H9 (cell line): Measurements from ENCODE around the gene IFITM1. TPM values are rescaled to one million over a fixed set of nuclear protein-coding genes. Genes with fewer than 3 reads are reported as not detected.
A peak's percentile ranks its signal among the peaks of the same experiment; 100 is the strongest.

Experiments
- DNase-seq: peaks from one replicate; pipeline ENCODE4 v3.0.0-alpha.2; 2017
- H2AFZ ChIP-seq: one replicate; pipeline ENCODE4 v1.6.1; 2013; ENCODE audit warnings: mild to moderate bottlenecking, low read length, control low read depth, moderate library complexity
- H2AK5ac ChIP-seq: 2 replicates; pipeline ENCODE4 v1.6.1; 2013; ENCODE audit warnings: low read length, control low read depth, mixed read lengths; ENCODE audit not compliant: insufficient read length
- H2BK120ac ChIP-seq: one replicate; pipeline ENCODE4 v1.6.1; 2013; ENCODE audit warnings: low read depth, mild to moderate bottlenecking, low read length, control low read depth, inconsistent platforms; ENCODE audit not compliant: poor library complexity, severe bottlenecking
- H2BK12ac ChIP-seq: 2 replicates; pipeline ENCODE4 v1.6.1; 2013; ENCODE audit warnings: low read length, control low read depth, mixed read lengths, low read depth; ENCODE audit not compliant: insufficient read length
- H2BK15ac ChIP-seq: 2 replicates; pipeline ENCODE4 v1.6.1; 2013; ENCODE audit warnings: low read depth, low read length, control low read depth
- H2BK20ac ChIP-seq: one replicate; pipeline ENCODE4 v1.6.1; 2013; ENCODE audit warnings: low read depth, mild to moderate bottlenecking, low read length, control low read depth, inconsistent platforms; ENCODE audit not compliant: poor library complexity, severe bottlenecking
- H2BK5ac ChIP-seq: 2 replicates; pipeline ENCODE4 v1.6.1; 2013; ENCODE audit warnings: low read length, control low read depth, mixed read lengths; ENCODE audit not compliant: insufficient read length
- H3K14ac ChIP-seq: 2 replicates; pipeline ENCODE4 v1.6.1; 2013; ENCODE audit warnings: low read length, control low read depth; ENCODE audit not compliant: insufficient read depth
- H3K18ac ChIP-seq: 2 replicates; pipeline ENCODE4 v1.6.1; 2013; ENCODE audit warnings: low read depth, mild to moderate bottlenecking, mixed read lengths, low read length, control low read depth; ENCODE audit not compliant: insufficient read length
- H3K23ac ChIP-seq: 2 replicates; pipeline ENCODE4 v1.6.1; 2013; ENCODE audit warnings: low read length, control low read depth, mixed read lengths, low read depth; ENCODE audit not compliant: insufficient read length
- H3K23me2 ChIP-seq: 2 replicates; pipeline ENCODE4 v1.6.1; 2013; ENCODE audit warnings: low read depth, mild to moderate bottlenecking, mixed read lengths, low read length, control low read depth; ENCODE audit not compliant: insufficient read length, poor library complexity, severe bottlenecking
- H3K27ac ChIP-seq: 2 replicates; pipeline ENCODE4 v1.5.1; 2013; ENCODE audit warnings: low read length, control low read depth, mixed read lengths, low read depth; ENCODE audit not compliant: insufficient read length
- H3K27me3 ChIP-seq: 2 replicates; pipeline ENCODE4 v1.6.1; 2013; ENCODE audit warnings: low read length, control low read depth, inconsistent platforms; ENCODE audit not compliant: insufficient read depth
- H3K4ac ChIP-seq: 2 replicates; pipeline ENCODE4 v1.6.1; 2013; ENCODE audit warnings: low read depth, mild to moderate bottlenecking, control low read depth, inconsistent platforms, low read length, moderate library complexity
- H3K4me1 ChIP-seq: 2 replicates; pipeline ENCODE4 v1.6.1; 2013; ENCODE audit warnings: low read length, control low read depth, inconsistent platforms; ENCODE audit not compliant: insufficient read depth
- H3K4me2 ChIP-seq: 2 replicates; pipeline ENCODE4 v1.6.1; 2013; ENCODE audit warnings: low read length, control low read depth, mixed read lengths; ENCODE audit not compliant: insufficient read length, insufficient read depth
- H3K56ac ChIP-seq: 2 replicates; pipeline ENCODE4 v1.6.1; 2013; ENCODE audit warnings: low read depth, mild to moderate bottlenecking, mixed read lengths, low read length, control low read depth; ENCODE audit not compliant: insufficient read length
- H3K79me1 ChIP-seq: 2 replicates; pipeline ENCODE4 v1.6.1; 2013; ENCODE audit warnings: low read depth, mild to moderate bottlenecking, moderate library complexity, low read length, control low read depth, inconsistent platforms; ENCODE audit not compliant: insufficient read depth, poor library complexity, severe bottlenecking
- H3K79me2 ChIP-seq: 2 replicates; pipeline ENCODE4 v1.6.1; 2013; ENCODE audit warnings: low read length, control low read depth, inconsistent platforms; ENCODE audit not compliant: insufficient read depth
- H3K9ac ChIP-seq: 2 replicates; pipeline ENCODE4 v1.6.1; 2013; ENCODE audit warnings: low read length, control low read depth, mixed read lengths; ENCODE audit not compliant: insufficient read length; ENCODE audit errors: extremely low read depth
- H3K9me3 ChIP-seq: one replicate; pipeline ENCODE4 v1.6.1; 2013; ENCODE audit warnings: low read depth, low read length, inconsistent platforms; ENCODE audit not compliant: control insufficient read depth
- H3T11ph ChIP-seq: one replicate; pipeline ENCODE4 v1.6.1; 2013; ENCODE audit warnings: mild to moderate bottlenecking, low read length, control low read depth, inconsistent platforms
- H4K20me1 ChIP-seq: one replicate; pipeline ENCODE4 v1.6.1; 2013; ENCODE audit not compliant: control insufficient read depth, insufficient read length, insufficient read depth
- H4K5ac ChIP-seq: 2 replicates; pipeline ENCODE4 v1.6.1; 2013; ENCODE audit warnings: low read depth, mild to moderate bottlenecking, mixed read lengths, low read length, control low read depth; ENCODE audit not compliant: insufficient read length
- H4K8ac ChIP-seq: replicated peaks from 2 replicates; pipeline ENCODE4 v1.6.1; 2013; ENCODE audit warnings: low read length, control low read depth, mixed read lengths, low read depth; ENCODE audit not compliant: insufficient read length
- H4K91ac ChIP-seq: 2 replicates; pipeline ENCODE4 v1.6.1; 2013; ENCODE audit warnings: low read depth, mild to moderate bottlenecking, moderate library complexity, mixed read lengths, low read length, control low read depth; ENCODE audit not compliant: insufficient read length
- H3K27ac Mint-ChIP-seq, 3 experiments: 2 replicates in 2 of 3; 3 replicates in 1 of 3; pipeline ENCODE4 v1.8.0; 2020 to 2021; ENCODE audit warnings: mixed read lengths in 3 of 3, mild to moderate bottlenecking in 1 of 3, moderate library complexity in 1 of 3
- H3K27me3 Mint-ChIP-seq: 2 replicates; pipeline ENCODE4 v1.8.0; 2021; ENCODE audit warnings: low read depth, mild to moderate bottlenecking, moderate library complexity, mixed read lengths
- H3K36me3 Mint-ChIP-seq, 3 experiments: 2 replicates in 2 of 3; 3 replicates in 1 of 3; pipeline ENCODE4 v1.8.0; 2020 to 2021; ENCODE audit warnings: low read depth in 3 of 3, mixed read lengths in 3 of 3; ENCODE audit not compliant: insufficient read depth in 1 of 3
- H3K4me1 Mint-ChIP-seq, 2 experiments: 2 replicates each; pipeline ENCODE4 v1.8.0; 2020; ENCODE audit warnings: mixed read lengths in 2 of 2
- H3K4me3 Mint-ChIP-seq, 2 experiments: 2 replicates in 1 of 2; 3 replicates in 1 of 2; pipeline ENCODE4 v1.8.0; 2020 to 2021; ENCODE audit warnings: mild to moderate bottlenecking in 2 of 2, mixed read lengths in 2 of 2, moderate library complexity in 1 of 2
- H3K9me3 Mint-ChIP-seq, 2 experiments: 2 replicates in 1 of 2; 3 replicates in 1 of 2; pipeline ENCODE4 v1.8.0; 2020; ENCODE audit warnings: mild to moderate bottlenecking in 2 of 2, mixed read lengths in 2 of 2, moderate library complexity in 1 of 2
- CTCF ChIP-seq: fragments of 200-600 bp; sonication (generic); conservative IDR thresholded peaks from 3 replicates; pipeline ENCODE4 v1.8.0; 2021; ENCODE audit warnings: antibody characterized with exemption, mild to moderate bottlenecking
- WGBS: extraction: QIAGEN DNeasy Blood & Tissue Kit; methylation state at CpG from one replicate; pipeline ENCODE4 v1.1.7; 2013; ENCODE audit warnings: missing lambda C conversion rate, low lambda C conversion rate, mixed read lengths; ENCODE audit not compliant: insufficient read length; ENCODE audit errors: extremely low coverage; 5-methylcytosine and 5-hydroxymethylcytosine counted together
- total RNA-seq: library from RNA; stranded (reverse); gene quantifications from 2 replicates; pipeline ENCODE4 v1.2.1, GENCODE V29; 2021

IFITM1 gene
- total RNA-seq, 1 experiment from 2014 or later, result 500 TPM

GRCh38 chr11:296171-297050 is 17.4 kb upstream of the IFITM1 start:
- Histone ChIP-seq H3K18ac (no peak overlapping the region), H3K23me2 (no peaks in the 10 kb centered on the region), H3K9ac (no peak overlapping the region), H3K27me3 (no peaks in the 10 kb centered on the region), H3K4me2 (no peak overlapping the region), H3K79me1 (no peaks in the 10 kb centered on the region), H3K79me2 (no peaks in the 10 kb centered on the region), H3K4ac (no peak overlapping the region), H3K56ac (no peak overlapping the region), H4K5ac (no peak overlapping the region), H3K27ac (no peak overlapping the region), H4K20me1 (no peaks in the 10 kb centered on the region), H2AFZ (no peak overlapping the region), H2BK12ac (no peak overlapping the region), H2BK120ac (no peak overlapping the region), H3K23ac (no peak overlapping the region), H2BK20ac (no peak overlapping the region), H3K9me3 (no peaks in the 10 kb centered on the region), H2BK5ac (no peak overlapping the region), H4K91ac (no peak overlapping the region), H2AK5ac (no peak overlapping the region), H3T11ph (no peak overlapping the region), H2BK15ac (no peak overlapping the region), H4K8ac (no peak overlapping the region), H3K4me1 (peaks cover 4% of the 10 kb centered on the region; the same call in 1 of the 2 replicates), H3K14ac (peak overlapping the region; percentile 2; the same call in 1 of the 2 replicates)
- Mint-ChIP-seq H3K36me3 (peaks cover 13 to 32% (median 17%) of the 10 kb centered on the region in 3 experiments), H3K27me3 (no peaks in the 10 kb centered on the region), H3K27ac (peak overlapping the region in 1 of 3 experiments; percentile 72; a peak in 1 of 7 replicates), H3K4me1 (peaks cover 23 to 31% of the 10 kb centered on the region in 2 experiments), H3K9me3 (no peaks in the 10 kb centered on the region), H3K4me3 (no peak overlapping the region)
- no peak for DNase-seq
- no CpG with 5 or more reads among the region's 35 CpGs for WGBS
- no peak for TF ChIP-seq CTCF
